A673 (cell line): Measurements from ENCODE around the gene ENKD1.

Source experiments
- EZH2 ChIP-seq: fragments of 200-600 bp; sonication (generic); IDR thresholded peaks from 2 replicates; pipeline ENCODE4 v1.6.1; 2017; ENCODE audit warnings: borderline replicate concordance, low read depth, mild to moderate bottlenecking, mixed read lengths, antibody characterized with exemption, low read length; ENCODE audit not compliant: poor library complexity, severe bottlenecking
- TF ChIP-seq, protein P1 (sequence below): fragments of 300-800, 200-600 bp; sonication (generic); conservative IDR thresholded peaks from 2 replicates; pipeline ENCODE4 v1.5.1; 2017; ENCODE audit warnings: low read depth, mild to moderate bottlenecking, antibody characterized with exemption, low read length, moderate library complexity, mixed read lengths

DNA sequence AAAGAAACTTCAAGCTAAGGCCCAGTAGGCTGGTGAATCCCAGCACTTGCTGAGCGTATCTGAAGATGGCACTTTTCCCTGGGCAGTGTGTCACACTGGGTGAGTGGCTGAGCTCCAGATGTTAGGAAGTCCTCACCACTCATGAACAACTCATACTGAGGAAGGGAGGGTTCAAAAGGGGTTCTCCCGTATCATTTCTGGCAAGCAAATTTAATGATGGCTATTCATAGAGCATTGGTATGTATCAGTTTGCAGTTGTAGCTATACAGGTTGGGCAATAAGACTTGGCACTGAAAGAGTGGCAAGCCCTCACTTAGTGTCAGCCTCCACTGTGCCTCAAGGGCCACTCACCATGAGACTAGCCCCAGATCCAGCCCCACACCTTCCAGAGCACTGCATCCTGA, 41.8 kb upstream of the ENKD1 start:
- TF ChIP-seq, protein P1, sequence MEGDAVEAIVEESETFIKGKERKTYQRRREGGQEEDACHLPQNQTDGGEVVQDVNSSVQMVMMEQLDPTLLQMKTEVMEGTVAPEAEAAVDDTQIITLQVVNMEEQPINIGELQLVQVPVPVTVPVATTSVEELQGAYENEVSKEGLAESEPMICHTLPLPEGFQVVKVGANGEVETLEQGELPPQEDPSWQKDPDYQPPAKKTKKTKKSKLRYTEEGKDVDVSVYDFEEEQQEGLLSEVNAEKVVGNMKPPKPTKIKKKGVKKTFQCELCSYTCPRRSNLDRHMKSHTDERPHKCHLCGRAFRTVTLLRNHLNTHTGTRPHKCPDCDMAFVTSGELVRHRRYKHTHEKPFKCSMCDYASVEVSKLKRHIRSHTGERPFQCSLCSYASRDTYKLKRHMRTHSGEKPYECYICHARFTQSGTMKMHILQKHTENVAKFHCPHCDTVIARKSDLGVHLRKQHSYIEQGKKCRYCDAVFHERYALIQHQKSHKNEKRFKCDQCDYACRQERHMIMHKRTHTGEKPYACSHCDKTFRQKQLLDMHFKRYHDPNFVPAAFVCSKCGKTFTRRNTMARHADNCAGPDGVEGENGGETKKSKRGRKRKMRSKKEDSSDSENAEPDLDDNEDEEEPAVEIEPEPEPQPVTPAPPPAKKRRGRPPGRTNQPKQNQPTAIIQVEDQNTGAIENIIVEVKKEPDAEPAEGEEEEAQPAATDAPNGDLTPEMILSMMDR, result no peak
- no peak for TF ChIP-seq EZH2
